ENCODE results near the gene UQCR10. TPM values are rescaled to one million over a fixed set of nuclear protein-coding genes. Genes with fewer than 3 reads are reported as not detected.

Gene UQCR10
- total and polyA plus RNA-seq, 4 experiments from 2014 or later, result 47.6 to 332 (median 162) TPM

DNA sequence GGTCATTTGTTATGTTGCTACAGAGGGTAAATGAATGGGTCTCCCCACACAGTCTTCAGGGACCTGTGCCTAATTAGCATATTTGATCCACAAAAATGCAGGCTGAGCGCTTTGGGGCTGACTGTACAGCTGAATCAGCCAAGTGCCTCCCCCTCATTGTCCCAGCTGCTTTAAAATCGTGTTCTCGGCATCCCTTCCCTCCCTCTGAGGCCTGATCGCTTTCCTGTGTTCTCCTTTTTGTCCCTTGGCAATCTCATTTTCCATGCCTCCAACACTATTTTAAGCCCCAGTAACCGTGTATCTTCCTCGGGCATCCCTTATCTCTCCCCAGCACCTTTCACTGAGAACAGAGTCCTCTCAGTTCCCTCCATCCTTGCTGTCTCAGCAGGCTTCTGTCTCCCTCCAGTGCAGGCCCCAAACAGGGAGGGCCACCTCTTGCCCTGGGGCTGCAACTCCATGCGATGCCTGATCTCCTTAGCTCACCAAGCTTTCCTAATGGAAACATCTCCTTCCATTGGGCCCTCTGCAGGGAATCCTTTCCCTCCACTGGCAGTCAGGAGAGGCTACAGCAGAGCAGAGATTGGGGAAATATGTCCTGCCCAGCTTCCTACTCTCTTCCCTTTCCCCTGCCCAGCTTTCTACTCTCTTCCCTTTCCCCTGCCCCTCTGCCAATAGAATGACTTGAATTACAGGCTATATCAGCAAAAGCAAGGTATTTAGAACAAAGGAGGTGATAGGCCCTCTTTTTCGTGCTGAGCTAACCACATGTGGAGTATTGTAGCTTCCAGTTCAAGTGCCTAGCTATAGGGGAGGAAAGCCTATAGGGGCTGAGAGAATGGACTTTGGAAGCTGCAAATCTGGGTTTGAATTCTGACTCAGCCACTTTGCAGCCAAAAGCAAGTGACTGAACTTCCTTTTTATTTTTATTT, 13.8 kb downstream of the UQCR10 start:
- Histone ChIP-seq H3K27me3 (ENCODE audit: insufficient read depth, low read length) (no peaks in the 10 kb centered on the region), H3K36me3 (ENCODE audit: insufficient read depth, low read length) (no peaks in the 10 kb centered on the region), H3K27ac (ENCODE audit: low read depth, low read length) (no peak overlapping the region), H3K4me3 (ENCODE audit: low read length in 2 of 2) (no peak overlapping the region), H3K4me1 (ENCODE audit: insufficient read depth, low read length) (no peaks in the 10 kb centered on the region), H3K9me3 (ENCODE audit: control insufficient read depth in 1 of 2, low read length in 2 of 2) (no peaks in the 10 kb centered on the region)
- no peaks in the 10 kb centered on the region for H3K9me3 Mint-ChIP-seq
- intact Hi-C loops (cut with micrococcal nuclease), result no loop called here
- ChIA-PET POLR2A (ENCODE audit: partially characterized antibody) (no interaction called here), CTCF (ENCODE audit: partially characterized antibody) (no interaction called here)
- no peaks in the 10 kb centered on the region for H3K4me1 Mint-ChIP-seq
- DNase-seq, result no peak
- H3K4me3 Mint-ChIP-seq, result peak overlapping the region in 1 of 8 donors; percentile 25
- peak overlapping the region in 2 of 7 donors; percentile 42 to 47 for H3K27ac Mint-ChIP-seq
- no peaks in the 10 kb centered on the region for H3K27me3 Mint-ChIP-seq
- H3K36me3 Mint-ChIP-seq, result no peaks in the 10 kb centered on the region

DNA sequence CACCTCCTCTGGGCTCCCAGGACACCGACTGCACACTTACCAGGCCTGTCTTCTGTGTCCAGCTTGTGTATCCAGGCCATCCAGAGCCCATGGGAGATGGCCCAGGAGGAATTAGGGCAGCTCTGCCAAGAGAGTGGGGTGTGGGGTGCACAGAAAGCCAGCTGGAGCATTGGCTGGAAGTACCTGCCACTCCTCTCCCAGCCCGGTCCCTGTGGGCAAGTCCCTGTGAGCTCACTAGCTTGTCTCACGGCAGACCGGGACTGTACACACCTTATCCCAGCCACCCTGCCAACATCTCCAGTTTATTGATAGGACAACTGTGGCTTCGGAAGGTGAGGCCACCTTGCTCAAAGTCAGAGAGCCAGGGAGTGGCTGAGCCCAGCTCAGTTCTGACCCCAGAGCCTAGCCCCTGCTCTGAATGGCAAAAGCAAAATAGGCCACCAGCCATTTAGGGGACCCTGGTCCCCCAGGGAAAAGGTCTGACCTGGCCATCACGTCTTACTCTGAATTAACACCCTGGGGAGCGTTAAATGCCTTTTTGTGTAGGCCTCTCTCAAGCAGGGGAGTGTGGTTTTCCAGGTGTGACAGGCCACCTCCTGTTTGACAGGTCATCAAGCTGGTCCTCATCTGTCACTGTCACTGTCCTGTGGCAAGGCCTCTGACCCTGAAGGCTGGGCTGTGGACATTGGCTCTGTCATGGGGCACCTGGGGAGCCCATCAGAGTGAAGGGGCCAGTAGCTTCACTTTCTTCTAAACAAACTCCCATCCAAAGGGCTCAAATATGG, 15.1 kb downstream of the UQCR10 start:
- H3K9me3 Mint-ChIP-seq, result no peaks in the 10 kb centered on the region
- Histone ChIP-seq H3K27me3 (ENCODE audit: insufficient read depth, low read length) (no peaks in the 10 kb centered on the region), H3K9me3 (ENCODE audit: control insufficient read depth in 1 of 2, low read length in 2 of 2) (no peaks in the 10 kb centered on the region), H3K4me3 (ENCODE audit: low read length in 2 of 2) (no peak overlapping the region), H3K27ac (ENCODE audit: low read depth, low read length) (no peak overlapping the region), H3K36me3 (ENCODE audit: insufficient read depth, low read length) (no peaks in the 10 kb centered on the region), H3K4me1 (ENCODE audit: insufficient read depth, low read length) (no peaks in the 10 kb centered on the region)
- ChIA-PET POLR2A (ENCODE audit: partially characterized antibody) (no interaction called here), CTCF (ENCODE audit: partially characterized antibody) (no interaction called here)
- no peak overlapping the region for H3K4me3 Mint-ChIP-seq
- peaks cover 0 to 1% of the 10 kb centered on the region in 2 donors for H3K36me3 Mint-ChIP-seq
- H3K27me3 Mint-ChIP-seq, result no peaks in the 10 kb centered on the region
- intact Hi-C loops (cut with micrococcal nuclease), result no loop called here
- DNase-seq, result no peak
- no peaks in the 10 kb centered on the region for H3K4me1 Mint-ChIP-seq
- H3K27ac Mint-ChIP-seq, result no peak overlapping the region

DNA sequence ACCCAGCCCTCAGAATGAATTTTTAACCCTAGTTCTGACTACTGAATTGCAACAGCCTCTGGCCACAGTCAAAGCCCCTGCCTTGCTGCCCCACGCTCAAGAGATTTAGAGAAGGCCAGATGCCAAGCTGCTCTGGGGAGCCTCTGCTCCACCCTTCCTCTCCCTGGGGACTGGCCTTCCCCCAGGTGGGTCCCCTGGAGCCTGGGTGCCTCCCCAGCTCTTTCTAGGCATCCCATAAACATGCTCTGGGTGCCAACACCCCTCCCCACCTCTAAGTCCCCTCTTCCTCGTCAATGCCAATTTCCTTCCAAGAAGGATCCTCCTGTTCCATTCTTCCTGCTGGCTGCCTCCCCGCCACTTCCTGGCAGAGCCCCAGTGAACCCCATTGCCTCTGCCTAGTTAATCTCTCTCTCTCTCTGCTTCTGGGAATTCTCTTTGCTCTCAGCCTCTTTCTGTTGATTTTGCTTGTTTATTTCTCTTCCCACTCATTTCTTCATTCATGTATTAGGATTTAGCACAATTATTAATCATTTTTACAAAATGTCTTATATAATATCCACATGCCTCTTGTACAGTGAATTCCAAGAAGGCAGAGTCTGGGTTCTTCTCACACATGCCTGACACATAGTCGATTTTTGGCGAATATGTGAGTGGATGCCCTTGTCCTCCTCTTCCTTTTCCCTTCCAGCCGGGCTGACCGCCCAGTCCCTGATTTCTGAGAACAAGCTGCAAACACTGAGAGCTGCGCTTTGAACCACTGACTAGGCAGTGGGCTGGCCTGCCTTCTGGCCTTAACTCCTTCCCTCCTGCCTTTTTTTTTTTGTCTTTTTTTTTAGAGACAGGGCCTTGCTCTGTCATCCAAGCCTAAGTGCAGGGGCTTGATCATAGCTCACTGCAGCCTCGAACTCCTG, 17.5 kb downstream of the UQCR10 start:
- H3K9me3 ChIP-seq (ENCODE audit: control insufficient read depth in 1 of 2, low read length in 2 of 2), result no peaks in the 10 kb centered on the region
- no peak overlapping the region for H3K27ac ChIP-seq (ENCODE audit: low read depth, low read length)
- Mint-ChIP-seq H3K9me3 (no peaks in the 10 kb centered on the region), H3K27me3 (no peaks in the 10 kb centered on the region), H3K27ac (no peak overlapping the region), H3K36me3 (peaks cover 14 to 22% of the 10 kb centered on the region in 2 donors), H3K4me1 (no peaks in the 10 kb centered on the region), H3K4me3 (peak overlapping the region in 1 of 8 donors; percentile 49)
- ChIA-PET POLR2A (ENCODE audit: partially characterized antibody) (no interaction called here), CTCF (ENCODE audit: partially characterized antibody) (interaction anchor here (0.6 kb wide), 1 partner anchor 200 kb away, joined by 3 read pairs; no protein-coding TSS in a partner anchor)
- no peak for DNase-seq
- H3K4me3 ChIP-seq (ENCODE audit: low read length in 2 of 2), result no peak overlapping the region
- no peaks in the 10 kb centered on the region for H3K27me3 ChIP-seq (ENCODE audit: insufficient read depth, low read length)
- intact Hi-C loops (cut with micrococcal nuclease), result no loop called here
- H3K36me3 ChIP-seq (ENCODE audit: insufficient read depth, low read length), result peaks cover 4% of the 10 kb centered on the region
- H3K4me1 ChIP-seq (ENCODE audit: insufficient read depth, low read length), result no peaks in the 10 kb centered on the region

GRCh38 chr22:29786031-29786430, 18.9 kb downstream of the UQCR10 start:
- Mint-ChIP-seq H3K4me1 (no peaks in the 10 kb centered on the region), H3K9me3 (no peaks in the 10 kb centered on the region), H3K27ac (peak overlapping the region in 1 of 7 donors; percentile 62), H3K36me3 (peaks cover 20 to 34% of the 10 kb centered on the region in 2 donors), H3K27me3 (no peaks in the 10 kb centered on the region), H3K4me3 (no peak overlapping the region)
- H3K36me3 ChIP-seq (ENCODE audit: insufficient read depth, low read length), result peaks cover 14% of the 10 kb centered on the region
- H3K27ac ChIP-seq (ENCODE audit: low read depth, low read length), result no peak overlapping the region
- intact Hi-C loops (cut with micrococcal nuclease), result no loop called here
- CTCF ChIA-PET (ENCODE audit: partially characterized antibody), result no interaction called here
- POLR2A ChIA-PET (ENCODE audit: partially characterized antibody), result no interaction called here
- H3K4me3 ChIP-seq (ENCODE audit: low read length in 2 of 2), result no peak overlapping the region
- no peak for DNase-seq
- no peaks in the 10 kb centered on the region for H3K9me3 ChIP-seq (ENCODE audit: control insufficient read depth in 1 of 2, low read length in 2 of 2)
- H3K27me3 ChIP-seq (ENCODE audit: insufficient read depth, low read length), result no peaks in the 10 kb centered on the region
- no peaks in the 10 kb centered on the region for H3K4me1 ChIP-seq (ENCODE audit: insufficient read depth, low read length)

DNA sequence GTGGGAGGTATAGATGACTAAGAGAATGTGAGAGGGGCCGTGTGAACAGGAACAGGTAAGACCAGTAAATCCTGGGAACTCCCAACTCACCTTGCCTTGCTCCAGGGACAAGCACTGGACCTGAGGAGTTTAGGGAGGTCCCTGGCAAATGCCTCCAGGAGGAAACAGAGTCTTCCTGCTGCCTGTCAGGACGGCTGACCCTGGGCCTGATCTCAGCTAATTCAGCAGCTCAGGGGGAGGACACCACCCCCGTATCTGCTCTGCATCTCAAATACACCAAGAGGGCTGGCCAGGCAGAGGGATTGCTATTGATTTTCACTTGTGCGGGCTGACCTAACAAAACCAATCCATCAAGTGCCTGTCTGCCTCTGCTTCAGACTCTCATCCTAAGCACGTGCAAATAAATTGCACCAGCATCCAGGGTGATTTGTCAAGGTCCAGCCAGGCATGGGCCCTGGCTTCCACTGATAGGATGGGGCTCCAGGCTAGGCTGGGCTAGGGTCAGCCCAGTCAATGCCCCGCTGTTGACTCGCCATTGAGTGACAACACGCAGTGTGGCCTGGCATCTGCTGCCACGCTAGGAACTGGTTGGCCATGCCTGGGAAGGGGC, 20.3 kb downstream of the UQCR10 start:
- Histone ChIP-seq H3K9me3 (ENCODE audit: control insufficient read depth in 1 of 2, low read length in 2 of 2) (no peaks in the 10 kb centered on the region), H3K36me3 (ENCODE audit: insufficient read depth, low read length) (peaks cover 24% of the 10 kb centered on the region), H3K4me3 (ENCODE audit: low read length in 2 of 2) (no peak overlapping the region), H3K4me1 (ENCODE audit: insufficient read depth, low read length) (no peaks in the 10 kb centered on the region), H3K27me3 (ENCODE audit: insufficient read depth, low read length) (no peaks in the 10 kb centered on the region), H3K27ac (ENCODE audit: low read depth, low read length) (no peak overlapping the region)
- ChIA-PET CTCF (ENCODE audit: partially characterized antibody) (no interaction called here), POLR2A (ENCODE audit: partially characterized antibody) (no interaction called here)
- Mint-ChIP-seq H3K9me3 (no peaks in the 10 kb centered on the region), H3K4me1 (no peaks in the 10 kb centered on the region), H3K4me3 (no peak overlapping the region), H3K36me3 (peaks cover 26 to 46% of the 10 kb centered on the region in 2 donors), H3K27me3 (no peaks in the 10 kb centered on the region), H3K27ac (peak overlapping the region in 1 of 7 donors; percentile 12)
- no peak for DNase-seq
- intact Hi-C loops (cut with micrococcal nuclease), result no loop called here

GRCh38 chr22:29788339-29789279, 21.4 kb downstream of the UQCR10 start:
- H3K27ac Mint-ChIP-seq, result no peak overlapping the region
- H3K9me3 ChIP-seq (ENCODE audit: control insufficient read depth in 1 of 2, low read length in 2 of 2), result no peaks in the 10 kb centered on the region
- no peaks in the 10 kb centered on the region for H3K9me3 Mint-ChIP-seq
- no peaks in the 10 kb centered on the region for H3K4me1 ChIP-seq (ENCODE audit: insufficient read depth, low read length)
- no peak for DNase-seq
- no peaks in the 10 kb centered on the region for H3K27me3 ChIP-seq (ENCODE audit: insufficient read depth, low read length)
- H3K36me3 Mint-ChIP-seq, result peaks cover 29 to 56% of the 10 kb centered on the region in 2 donors
- intact Hi-C loops (cut with micrococcal nuclease), result no loop called here
- ChIA-PET CTCF (ENCODE audit: partially characterized antibody) (interaction anchor here (0.5 kb wide), 1 partner anchor 32 kb away, joined by 3 read pairs; no protein-coding TSS in a partner anchor), POLR2A (ENCODE audit: partially characterized antibody) (no interaction called here)
- peaks cover 35% of the 10 kb centered on the region for H3K36me3 ChIP-seq (ENCODE audit: insufficient read depth, low read length)
- no peaks in the 10 kb centered on the region for H3K4me1 Mint-ChIP-seq
- H3K27ac ChIP-seq (ENCODE audit: low read depth, low read length), result no peak overlapping the region
- no peak overlapping the region for H3K4me3 ChIP-seq (ENCODE audit: low read length in 2 of 2)
- H3K4me3 Mint-ChIP-seq, result no peak overlapping the region
- H3K27me3 Mint-ChIP-seq, result no peaks in the 10 kb centered on the region
